Measurements from ENCODE around the gene ACOT11. TPM values are rescaled to one million over a fixed set of nuclear protein-coding genes. Genes with fewer than 3 reads are reported as not detected.

Gene ACOT11
- total and polyA plus RNA-seq, 2 donors from 2014 or later: 24.6 to 31.1 TPM

GRCh38 chr1:54645806-54646676 is 98.0 kb downstream of the ACOT11 start:
- Histone ChIP-seq H3K9me3 (ENCODE audit: control insufficient read depth in 2 of 3, insufficient read depth in 1 of 3, low read length in 3 of 3) (peaks cover 0 to 7% (median 0%) of the 10 kb centered on the region in 3 donors), H3K4me1 (ENCODE audit: control insufficient read depth in 2 of 3, insufficient read depth in 2 of 3, low read depth in 1 of 3, low read length in 3 of 3) (peaks cover 3 to 24% (median 12%) of the 10 kb centered on the region in 3 donors), H3K9ac (ENCODE audit: low read length in 3 of 3) (no peak overlapping the region), H3K4me3 (ENCODE audit: low read length in 3 of 3) (no peak overlapping the region), H3K36me3 (ENCODE audit: control insufficient read depth in 2 of 3, insufficient read depth in 3 of 3, low read length in 3 of 3) (no peaks in the 10 kb centered on the region), H3K27ac (ENCODE audit: low read depth in 2 of 2, low read length in 2 of 2) (no peak overlapping the region), H3K27me3 (ENCODE audit: control insufficient read depth, insufficient read depth, low read length) (no peaks in the 10 kb centered on the region)
- intact Hi-C loops (cut with DNase I): no loop called here
- no peak for DNase-seq
- no peak for FAIRE-seq
- no peak for TF ChIP-seq CTCF (IDR thresholded peaks at IDR 0.05; ENCODE audit: borderline replicate concordance, extremely low read depth, insufficient read depth)

DNA sequence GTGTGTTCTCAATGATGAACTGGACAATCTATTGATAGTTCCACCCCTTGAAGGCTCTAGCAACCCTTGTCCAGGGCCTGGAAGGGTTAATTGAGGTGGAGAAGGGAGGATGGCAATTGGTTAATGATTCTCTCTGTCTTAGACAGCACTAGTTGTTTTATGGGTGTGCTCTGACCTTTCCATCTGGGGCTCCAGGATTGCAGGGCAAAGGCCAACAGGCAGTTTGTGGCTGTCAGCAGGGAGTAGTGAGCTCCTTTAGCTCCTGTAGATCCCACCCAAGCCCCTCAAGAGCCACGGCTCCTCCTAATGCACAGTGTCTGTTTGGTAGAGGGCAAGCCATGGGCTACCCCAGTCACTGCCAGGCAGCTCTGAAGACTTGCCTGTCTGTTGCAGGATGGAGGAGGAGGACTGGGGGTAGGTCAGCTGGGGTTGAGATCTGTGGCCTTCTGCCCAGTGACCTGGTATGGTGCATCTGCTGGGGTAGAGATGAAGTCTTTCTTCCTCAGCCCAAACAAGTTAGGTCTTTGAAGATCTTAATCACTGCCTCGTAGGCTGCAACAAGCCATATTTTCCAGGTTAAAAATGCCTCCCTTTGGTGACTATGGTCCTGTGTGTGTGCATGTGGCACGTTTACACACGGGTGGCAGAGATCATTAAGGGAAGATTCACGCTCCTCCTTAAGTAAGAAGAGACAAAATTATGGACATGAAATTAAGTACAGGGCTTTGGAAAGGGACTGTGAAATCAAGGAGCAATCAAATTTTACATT is 101.3 kb downstream of the ACOT11 start:
- DNase-seq: peak in 4 of 5 donors; percentile 47 to 78 (median 64)
- peak overlapping the region; percentile 1 to 27 for H3K27ac ChIP-seq (ENCODE audit: low read depth in 2 of 2, low read length in 2 of 2)
- peaks cover 3 to 36% (median 24%) of the 10 kb centered on the region in 3 donors for H3K4me1 ChIP-seq (ENCODE audit: control insufficient read depth in 2 of 3, insufficient read depth in 2 of 3, low read depth in 1 of 3, low read length in 3 of 3)
- FAIRE-seq: no peak
- no peaks in the 10 kb centered on the region for H3K27me3 ChIP-seq (ENCODE audit: control insufficient read depth, insufficient read depth, low read length)
- intact Hi-C loops (cut with DNase I): no loop called here
- H3K4me3 ChIP-seq (ENCODE audit: low read length in 3 of 3): peak overlapping the region in 1 of 3 donors; percentile 22
- H3K9ac ChIP-seq (ENCODE audit: low read length in 3 of 3): no peak overlapping the region
- H3K36me3 ChIP-seq (ENCODE audit: control insufficient read depth in 2 of 3, insufficient read depth in 3 of 3, low read length in 3 of 3): no peaks in the 10 kb centered on the region
- TF ChIP-seq CTCF (IDR thresholded peaks at IDR 0.05; ENCODE audit: borderline replicate concordance, extremely low read depth, insufficient read depth): no peak
- H3K9me3 ChIP-seq (ENCODE audit: control insufficient read depth in 2 of 3, insufficient read depth in 1 of 3, low read length in 3 of 3): no peaks in the 10 kb centered on the region

DNA sequence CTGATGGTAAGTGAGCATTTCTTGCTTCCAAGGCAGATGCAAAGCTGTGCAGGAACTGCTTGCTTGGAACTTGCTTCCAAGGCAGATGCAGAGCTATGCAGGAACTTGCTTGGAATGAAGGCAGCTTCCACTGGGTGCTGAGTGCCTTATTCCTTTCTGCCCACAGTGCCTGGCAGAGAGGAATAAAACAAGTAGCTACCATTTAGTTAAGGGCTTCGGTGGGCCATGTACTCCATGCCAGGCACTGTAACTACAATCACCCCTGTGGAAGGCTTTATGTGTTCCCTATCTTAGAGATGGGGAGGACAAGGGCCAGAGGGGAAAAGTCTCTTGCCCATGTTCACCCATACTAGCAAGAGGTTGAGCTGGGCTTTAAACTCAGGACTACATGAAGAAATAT is 101.9 kb downstream of the ACOT11 start:
- DNase-seq: no peak
- Histone ChIP-seq H3K36me3 (ENCODE audit: control insufficient read depth in 2 of 3, insufficient read depth in 3 of 3, low read length in 3 of 3) (no peaks in the 10 kb centered on the region), H3K9me3 (ENCODE audit: control insufficient read depth in 2 of 3, insufficient read depth in 1 of 3, low read length in 3 of 3) (no peaks in the 10 kb centered on the region), H3K9ac (ENCODE audit: low read length in 3 of 3) (no peak overlapping the region), H3K27me3 (ENCODE audit: control insufficient read depth, insufficient read depth, low read length) (no peaks in the 10 kb centered on the region), H3K4me1 (ENCODE audit: control insufficient read depth in 2 of 3, insufficient read depth in 2 of 3, low read depth in 1 of 3, low read length in 3 of 3) (peaks cover 3 to 36% (median 24%) of the 10 kb centered on the region in 3 donors), H3K27ac (ENCODE audit: low read depth in 2 of 2, low read length in 2 of 2) (peak overlapping the region; percentile 1 to 28), H3K4me3 (ENCODE audit: low read length in 3 of 3) (peak overlapping the region in 1 of 3 donors; percentile 22)
- FAIRE-seq: no peak
- intact Hi-C loops (cut with DNase I): no loop called here
- TF ChIP-seq CTCF (IDR thresholded peaks at IDR 0.05; ENCODE audit: borderline replicate concordance, extremely low read depth, insufficient read depth): no peak
